Endothelial cell of umbilical vein (primary cell): ENCODE measurements around the gene RAPGEF6.

Source experiments
- EZH2 ChIP-seq: IDR thresholded peaks from 2 replicates; pipeline ENCODE4 v1.6.1; 2012; ENCODE audit warnings: borderline replicate concordance, low read depth, mild to moderate bottlenecking, moderate library complexity, low read length, inconsistent platforms; ENCODE audit not compliant: severe bottlenecking
- POLR2A ChIP-seq: IDR thresholded peaks from 2 replicates; pipeline ENCODE4 v1.6.1; 2012; ENCODE audit warnings: low read depth, mild to moderate bottlenecking, control low read depth, low read length
- POLR2AphosphoS5 ChIP-seq: IDR thresholded peaks from 2 replicates; pipeline ENCODE4 v1.6.1; 2012; ENCODE audit warnings: low read depth, mild to moderate bottlenecking, control low read depth, low read length, moderate library complexity; ENCODE audit not compliant: insufficient read depth
- TF ChIP-seq, protein P1 (sequence below), 2 donors: IDR thresholded peaks; 1 replicate in 1 of 2; 2 replicates in 1 of 2; pipeline ENCODE4 v1.5.1; 2011; ENCODE audit warnings: low read length in 2 of 2, mild to moderate bottlenecking in 2 of 2, moderate library complexity in 2 of 2, control low read depth in 1 of 2, inconsistent platforms in 1 of 2, low read depth in 1 of 2; ENCODE audit not compliant: insufficient read depth in 1 of 2; ENCODE audit errors: extremely low read depth in 1 of 2
- TF ChIP-seq, protein P2 (sequence below): IDR thresholded peaks from 2 replicates; pipeline ENCODE4 v1.6.1; 2011; ENCODE audit not compliant: insufficient read depth, insufficient read length

DNA sequence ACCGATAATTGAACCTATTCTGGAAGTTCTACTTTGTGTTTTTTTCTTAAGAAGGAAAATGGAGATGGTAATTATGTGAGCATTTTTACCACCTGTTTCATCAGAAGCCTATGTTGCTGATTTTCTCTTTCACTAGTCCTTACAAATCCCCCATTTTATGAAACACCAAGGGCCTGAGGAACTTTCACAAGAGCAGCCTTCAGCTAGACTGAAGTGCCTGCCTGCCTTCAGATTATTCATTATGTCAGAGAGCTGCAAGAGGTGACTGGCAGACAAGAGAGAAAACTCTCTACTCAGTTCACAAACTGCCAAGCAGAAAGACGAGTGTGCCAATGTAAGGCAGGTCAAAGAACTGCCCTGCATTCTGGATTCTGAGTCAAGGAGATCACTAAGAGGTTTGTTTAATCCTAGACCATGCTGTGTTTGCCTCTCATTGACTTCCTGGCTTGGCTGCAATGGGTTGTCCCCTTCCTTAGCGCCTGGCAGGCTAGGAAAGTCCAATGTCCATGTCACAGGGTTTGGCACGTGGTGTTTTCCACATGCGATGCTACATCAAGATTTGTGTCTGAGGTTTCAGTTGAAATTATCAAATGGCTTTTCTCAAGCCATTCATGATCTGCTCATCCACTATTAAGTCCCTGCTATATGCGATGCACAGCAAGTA, 227.9 kb downstream of the RAPGEF6 start:
- TF ChIP-seq POLR2AphosphoS5, result no peak
- TF ChIP-seq, protein P1, sequence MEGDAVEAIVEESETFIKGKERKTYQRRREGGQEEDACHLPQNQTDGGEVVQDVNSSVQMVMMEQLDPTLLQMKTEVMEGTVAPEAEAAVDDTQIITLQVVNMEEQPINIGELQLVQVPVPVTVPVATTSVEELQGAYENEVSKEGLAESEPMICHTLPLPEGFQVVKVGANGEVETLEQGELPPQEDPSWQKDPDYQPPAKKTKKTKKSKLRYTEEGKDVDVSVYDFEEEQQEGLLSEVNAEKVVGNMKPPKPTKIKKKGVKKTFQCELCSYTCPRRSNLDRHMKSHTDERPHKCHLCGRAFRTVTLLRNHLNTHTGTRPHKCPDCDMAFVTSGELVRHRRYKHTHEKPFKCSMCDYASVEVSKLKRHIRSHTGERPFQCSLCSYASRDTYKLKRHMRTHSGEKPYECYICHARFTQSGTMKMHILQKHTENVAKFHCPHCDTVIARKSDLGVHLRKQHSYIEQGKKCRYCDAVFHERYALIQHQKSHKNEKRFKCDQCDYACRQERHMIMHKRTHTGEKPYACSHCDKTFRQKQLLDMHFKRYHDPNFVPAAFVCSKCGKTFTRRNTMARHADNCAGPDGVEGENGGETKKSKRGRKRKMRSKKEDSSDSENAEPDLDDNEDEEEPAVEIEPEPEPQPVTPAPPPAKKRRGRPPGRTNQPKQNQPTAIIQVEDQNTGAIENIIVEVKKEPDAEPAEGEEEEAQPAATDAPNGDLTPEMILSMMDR (IDR thresholded peaks at IDR 0.05; ENCODE audit: extremely low read depth in 1 of 2, insufficient read depth in 1 of 2, low read depth in 1 of 2, low read length in 2 of 2), result no peak
- no peak for TF ChIP-seq POLR2A
- no peak for TF ChIP-seq EZH2
- TF ChIP-seq, protein P2, sequence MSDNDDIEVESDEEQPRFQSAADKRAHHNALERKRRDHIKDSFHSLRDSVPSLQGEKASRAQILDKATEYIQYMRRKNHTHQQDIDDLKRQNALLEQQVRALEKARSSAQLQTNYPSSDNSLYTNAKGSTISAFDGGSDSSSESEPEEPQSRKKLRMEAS, result no peak
